HG02852 (cell line): ENCODE measurements around the gene NDUFA8.
A peak's percentile ranks its signal among the peaks of the same experiment; 100 is the strongest.

Experiments used
- ATAC-seq: cut with Tn5 transposase; IDR thresholded peaks from one replicate; pipeline ENCODE4 v1.9.1; 2021; ENCODE audit warnings: mild to moderate bottlenecking, moderate library complexity; ENCODE audit not compliant: unreplicated experiment

Gene NDUFA8

GRCh38 chr9:122159026-122159924 lies at the start of gene NDUFA8, which contains the start of gene MORN5:
Gene NDUFA8, minus strand, starts transcription at chr9:122159779. Its CDS starts 102 bp downstream, at chr9:122159677.
Gene MORN5, plus strand, starts transcription at chr9:122159908. Its CDS starts 65 bp downstream, at chr9:122159973.
- ATAC-seq: peak; percentile 96

DNA sequence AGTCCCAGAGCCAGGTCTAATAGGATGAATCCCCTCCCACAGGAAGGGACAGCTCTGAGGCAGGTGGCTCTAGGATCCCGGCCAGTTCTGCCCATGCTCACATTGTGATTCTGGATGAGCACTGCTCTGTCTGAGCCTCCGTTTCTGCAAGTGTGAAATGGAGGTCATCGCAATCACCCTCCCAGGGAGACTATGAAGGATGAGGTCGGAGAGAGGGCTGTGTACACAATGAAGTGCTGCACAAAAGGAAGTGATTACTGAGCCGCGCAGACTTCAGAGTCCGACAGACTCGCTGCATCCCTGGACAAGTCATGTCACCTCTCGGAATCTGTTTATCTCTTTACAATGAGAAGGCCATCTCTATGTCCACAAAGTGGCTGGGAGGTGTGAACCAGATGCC lies 47.5 kb upstream of the NDUFA8 start:
- ATAC-seq: no peak

DNA sequence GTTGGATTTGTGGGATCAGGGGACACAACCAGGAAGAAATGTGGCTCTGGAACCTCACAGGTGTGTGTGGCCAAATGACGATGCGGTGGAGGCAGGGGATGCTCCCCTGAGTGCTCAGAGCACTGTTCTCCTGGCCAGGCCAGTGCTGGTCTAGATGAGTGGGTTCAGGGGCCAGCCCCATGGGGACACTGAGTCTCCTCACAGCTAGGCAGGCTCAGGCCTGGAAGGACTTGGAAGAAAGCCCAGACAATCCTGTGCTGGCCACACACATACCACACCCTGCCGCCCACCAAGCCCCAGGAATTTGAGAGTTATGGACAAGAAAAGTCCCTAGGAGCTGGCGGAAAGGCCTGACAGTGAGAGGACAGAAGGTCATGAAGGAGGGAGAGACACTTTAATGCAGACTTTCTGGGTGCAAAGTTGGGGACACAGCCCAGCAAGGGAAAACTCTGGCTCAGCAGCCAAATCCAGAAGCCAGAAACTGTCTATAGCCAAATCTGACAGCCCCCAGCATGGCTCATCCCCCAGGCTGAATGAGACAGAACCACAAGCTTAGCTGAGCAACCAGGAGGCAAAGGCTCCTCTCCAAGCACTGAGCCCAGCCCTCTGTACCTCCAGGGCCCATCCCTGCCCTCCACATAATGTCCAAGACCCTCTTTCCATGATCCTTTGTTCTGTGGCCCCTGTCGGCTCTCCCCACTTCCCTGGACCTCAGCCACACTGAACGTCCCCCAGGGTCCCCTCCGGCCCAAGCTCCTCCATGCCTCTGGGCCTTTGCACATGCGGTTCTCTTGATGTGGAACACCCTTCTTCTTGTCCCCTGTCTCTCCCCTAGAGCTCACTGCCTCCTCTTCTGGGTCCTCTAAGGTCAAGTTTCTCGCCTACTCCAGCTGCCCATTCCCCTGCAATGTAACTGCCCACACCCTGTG lies 46.8 kb upstream of the NDUFA8 start:
- ATAC-seq: no peak

DNA sequence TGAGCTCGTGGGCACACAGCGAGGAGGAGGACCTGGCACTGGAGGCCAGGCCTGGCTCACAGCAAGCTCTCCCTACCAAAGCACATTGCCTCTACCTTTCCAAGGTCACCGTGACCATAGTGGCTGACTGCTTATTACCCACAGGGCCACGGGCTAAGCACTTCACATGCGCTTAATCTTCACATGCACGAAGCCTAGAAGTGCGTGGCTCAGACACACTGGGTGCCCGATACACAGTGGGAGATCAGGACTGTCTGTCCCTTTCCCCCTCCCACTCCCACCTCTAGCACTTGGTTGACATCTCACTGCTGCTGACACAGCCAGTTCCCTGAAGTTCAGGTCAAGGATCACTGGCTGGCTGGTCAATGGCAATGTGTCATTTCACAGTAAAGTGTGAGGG lies 45.6 kb upstream of the NDUFA8 start:
- no peak for ATAC-seq

DNA sequence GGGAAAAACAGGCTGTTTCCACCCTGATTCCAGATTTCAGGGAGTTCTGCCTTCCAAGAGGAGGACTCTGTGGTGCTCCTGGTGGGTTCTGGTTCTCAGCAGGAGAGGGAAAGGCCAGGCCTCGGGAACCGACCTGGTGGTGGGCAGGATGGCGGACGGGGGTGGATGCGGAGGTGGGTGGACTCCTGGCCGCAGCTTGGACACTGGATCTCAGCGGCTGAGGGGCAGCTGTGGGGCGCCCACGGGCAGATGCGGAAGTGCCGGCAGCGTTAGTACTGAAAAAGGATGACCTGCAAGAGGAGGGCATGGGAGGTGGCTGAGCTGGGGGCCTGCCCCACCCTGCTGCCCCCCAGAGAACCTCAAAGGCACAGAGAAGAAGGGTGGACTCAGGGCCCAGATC lies 44.9 kb upstream of the NDUFA8 start:
- ATAC-seq: no peak

DNA sequence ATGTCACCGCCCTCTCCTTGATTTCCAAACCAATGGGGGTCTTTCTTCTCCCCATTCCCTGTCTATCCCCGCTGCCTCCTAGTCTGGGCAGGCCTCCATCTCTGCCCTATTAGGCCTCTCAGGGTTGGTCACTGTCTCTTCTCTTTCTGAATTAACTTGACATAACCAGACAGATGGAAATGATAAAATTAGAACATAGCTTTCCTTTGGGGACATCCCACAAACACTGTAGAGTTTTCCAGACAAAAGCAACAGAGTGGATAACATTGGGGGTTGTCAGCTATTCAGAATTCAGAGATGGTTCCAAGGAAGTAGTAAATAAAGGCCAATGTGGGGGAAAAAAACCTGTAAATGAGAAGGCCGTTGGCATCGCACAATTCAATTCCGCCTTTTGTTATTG lies 44.5 kb upstream of the NDUFA8 start:
- no peak for ATAC-seq

- ATAC-seq: no peak
Observed at GRCh38 chr9:122202111-122202510, 42.5 kb upstream of the NDUFA8 start.

DNA sequence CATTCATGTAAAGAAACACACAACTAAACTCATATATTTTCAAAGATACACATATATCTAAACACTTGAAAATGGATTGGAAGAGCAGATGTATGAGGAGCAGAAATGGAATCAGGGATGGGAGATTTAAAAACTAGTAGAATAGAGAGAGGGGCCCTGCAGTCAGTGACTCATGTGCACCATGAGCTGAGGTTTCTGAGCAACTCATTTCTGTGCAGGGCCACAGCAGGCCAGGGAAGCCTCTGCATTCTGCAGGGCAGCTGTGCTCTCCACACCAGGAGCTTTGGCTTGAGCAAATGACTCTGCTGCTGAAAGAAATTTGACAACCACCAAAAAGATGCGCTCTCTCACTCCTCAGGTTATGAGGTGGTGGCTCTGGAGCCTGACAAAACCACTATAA lies 42.1 kb upstream of the NDUFA8 start:
- ATAC-seq: no peak

DNA sequence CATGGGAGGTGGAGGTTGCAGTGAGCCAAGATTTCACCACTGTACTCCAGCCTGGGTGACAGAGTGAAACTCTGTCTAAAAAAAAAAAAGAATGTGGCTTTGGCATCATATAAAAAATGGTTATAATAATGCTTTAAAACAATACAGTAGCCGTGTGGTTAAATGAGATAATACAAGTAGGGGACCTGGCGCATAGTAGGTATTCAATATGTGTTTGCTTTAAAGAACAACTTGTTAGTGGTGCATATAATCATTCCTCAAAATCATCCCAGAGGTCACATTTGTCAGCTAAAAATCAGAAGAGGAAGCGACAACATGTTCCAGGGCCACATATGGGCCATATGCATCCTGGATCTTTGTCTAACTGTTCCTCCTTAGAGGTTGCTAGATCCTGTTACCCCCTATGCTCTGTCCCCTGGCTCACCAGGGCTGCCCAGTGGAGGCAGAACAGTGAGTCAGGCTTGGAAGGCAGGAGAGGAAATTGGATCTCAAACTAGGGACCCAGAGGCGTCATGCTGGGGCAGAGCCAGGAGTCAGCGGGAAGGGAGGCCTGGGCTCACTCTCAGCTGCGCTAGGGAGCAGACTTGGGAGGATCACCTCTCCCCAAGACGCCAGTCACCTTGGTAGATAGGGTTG lies 41.5 kb upstream of the NDUFA8 start:
- no peak for ATAC-seq

- no peak for ATAC-seq
Observed at GRCh38 chr9:122197882-122198281, 38.3 kb upstream of the NDUFA8 start.

GRCh38 chr9:122197426-122197825 lies 37.8 kb upstream of the NDUFA8 start:
- no peak for ATAC-seq

- no peak for ATAC-seq
Observed at GRCh38 chr9:122195875-122196274, 36.3 kb upstream of the NDUFA8 start.

GRCh38 chr9:122193651-122194050 lies 34.1 kb upstream of the NDUFA8 start:
- ATAC-seq: no peak

- no peak for ATAC-seq
Observed at GRCh38 chr9:122192914-122193525, 33.4 kb upstream of the NDUFA8 start.

DNA sequence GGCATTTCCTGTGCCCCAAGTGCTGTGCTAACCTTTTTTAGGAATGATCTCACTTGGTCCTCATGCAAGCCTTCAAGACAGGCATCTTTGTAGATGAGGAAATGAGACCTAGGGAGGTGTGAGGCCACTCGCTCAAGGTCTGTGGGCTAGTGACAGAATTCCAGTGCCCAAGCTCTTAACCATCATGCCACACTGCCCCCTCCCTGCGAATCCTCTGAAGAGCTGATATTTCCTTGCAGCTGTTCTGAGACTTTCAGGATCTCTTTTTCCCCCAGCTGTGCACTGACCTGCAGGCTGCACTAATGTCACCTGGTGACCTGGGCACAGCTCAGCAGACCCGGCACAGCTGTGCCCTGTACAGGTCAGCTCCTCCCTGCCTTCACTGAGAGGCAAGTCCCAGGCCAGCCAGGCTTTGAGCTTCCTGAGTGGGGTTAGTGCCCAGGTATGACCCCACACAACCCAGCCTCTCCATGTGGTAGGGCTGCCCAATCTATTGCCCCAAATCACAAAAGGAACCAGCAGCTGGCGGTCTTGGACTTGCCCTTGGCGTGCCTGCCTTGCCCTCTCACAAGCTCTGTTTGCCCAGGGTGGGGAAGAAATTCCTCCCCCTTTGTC lies 32.8 kb upstream of the NDUFA8 start:
- ATAC-seq: no peak

- ATAC-seq: no peak
Observed at GRCh38 chr9:122191584-122191983, 32.0 kb upstream of the NDUFA8 start.

- no peak for ATAC-seq
Observed at GRCh38 chr9:122190597-122191381, 31.2 kb upstream of the NDUFA8 start.

DNA sequence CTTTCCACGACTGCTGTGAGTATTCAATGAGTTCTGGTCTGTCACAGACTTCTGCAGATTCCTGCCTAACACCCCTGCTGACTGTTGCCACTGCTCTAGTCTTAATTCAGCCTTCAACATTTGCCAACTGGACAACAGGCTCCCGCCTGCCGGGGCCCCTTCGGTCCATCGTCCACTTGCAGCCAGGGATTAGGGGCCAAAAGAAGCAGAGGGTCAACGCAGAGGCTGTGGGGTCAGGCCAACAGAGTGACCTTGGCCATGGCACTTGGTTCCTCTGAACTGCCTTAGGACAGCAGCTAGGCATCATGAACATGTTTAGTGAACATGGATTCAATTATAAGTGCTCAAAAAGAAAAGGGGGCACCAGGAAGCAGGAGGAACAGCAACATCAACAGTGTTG lies 28.8 kb upstream of the NDUFA8 start:
- ATAC-seq: no peak

DNA sequence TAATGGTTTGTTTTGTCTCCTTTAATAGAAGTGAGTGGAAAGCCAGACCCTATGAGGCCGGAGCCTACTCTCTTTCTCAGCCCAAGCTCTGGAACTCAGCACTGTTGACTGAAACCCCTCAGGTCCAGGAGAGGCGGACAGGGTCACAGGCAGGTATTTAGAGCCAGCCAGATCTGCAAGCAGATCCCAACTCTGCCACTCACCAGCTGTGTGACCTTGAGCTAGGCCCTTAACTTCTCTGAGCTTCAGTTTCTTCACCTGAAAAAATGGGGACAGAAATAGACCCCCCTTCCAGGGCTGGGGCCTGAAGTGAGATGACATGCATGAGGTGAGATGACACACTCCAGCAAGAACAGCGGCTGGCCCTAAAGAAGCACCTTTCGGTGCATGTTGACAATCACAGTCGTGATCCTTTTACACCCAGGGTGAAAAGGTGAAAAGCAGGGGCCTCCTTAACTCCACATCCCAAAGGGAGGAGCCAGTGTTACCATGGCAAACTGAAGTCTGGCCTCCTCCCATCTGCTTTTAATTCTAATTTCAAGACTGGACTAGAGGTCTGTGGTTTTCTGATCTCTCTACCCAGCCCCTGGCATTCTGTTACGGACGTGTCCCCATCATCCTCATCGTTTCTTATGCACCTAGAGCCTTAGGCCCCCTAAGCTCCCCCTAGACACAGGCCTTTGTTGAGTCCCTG lies 27.3 kb upstream of the NDUFA8 start:
- no peak for ATAC-seq
